GM21360 (cell line): ENCODE measurements around the gene MCEMP1.

Source experiments
- ATAC-seq: cut with Tn5 transposase; IDR thresholded peaks from one replicate; pipeline ENCODE4 v1.9.1; 2021; ENCODE audit warnings: mild to moderate bottlenecking, moderate library complexity; ENCODE audit not compliant: unreplicated experiment

Gene MCEMP1

GRCh38 chr19:7722231-7722651 lies 45.4 kb downstream of the MCEMP1 start:
- no peak for ATAC-seq

GRCh38 chr19:7725791-7726190 lies 48.9 kb downstream of the MCEMP1 start:
- no peak for ATAC-seq

- ATAC-seq: no peak
Observed at GRCh38 chr19:7729211-7729610, 52.3 kb downstream of the MCEMP1 start.
